Measurements from ENCODE around the gene FXYD2.
"Not testable (repeated sequence)": the region's sequence is repeated elsewhere in the genome, so short reads cannot be mapped to it uniquely, and the experiment has no call there.

The FXYD2 gene

GRCh38 chr11:117824571-117825537, at the start of gene FXYD2:
TSS of gene FXYD2 (minus strand) at chr11:117824744. CDS start at chr11:117824678, 66 bp downstream.
- DNase-seq: peak; percentile 29

GRCh38 chr11:117873828-117874125, 49.2 kb upstream of the FXYD2 start:
- DNase-seq: no peak

- DNase-seq: no peak
These were observed 48.7 kb upstream of the FXYD2 start for GRCh38 chr11:117872975-117873827.

GRCh38 chr11:117872420-117872961, 47.9 kb upstream of the FXYD2 start:
- no peak for DNase-seq

GRCh38 chr11:117871784-117872183, 47.2 kb upstream of the FXYD2 start:
- DNase-seq: no peak

- no peak for DNase-seq
These were observed 46.6 kb upstream of the FXYD2 start for GRCh38 chr11:117871160-117871559.

- peak; percentile 25 for DNase-seq
These were observed 45.8 kb upstream of the FXYD2 start for GRCh38 chr11:117870103-117870952.

- no peak for DNase-seq
These were observed 45.1 kb upstream of the FXYD2 start for GRCh38 chr11:117869604-117870003.

- DNase-seq: peak; percentile 63
These were observed 44.4 kb upstream of the FXYD2 start for GRCh38 chr11:117868815-117869561.

GRCh38 chr11:117868088-117868487, 43.5 kb upstream of the FXYD2 start:
- no peak for DNase-seq

- DNase-seq: no peak
These were observed 42.0 kb upstream of the FXYD2 start for GRCh38 chr11:117866526-117866925.

GRCh38 chr11:117865546-117865945, 41.0 kb upstream of the FXYD2 start:
- not testable (repeated sequence) for DNase-seq

GRCh38 chr11:117863383-117863782, 38.8 kb upstream of the FXYD2 start:
- DNase-seq: no peak

- DNase-seq: no peak
These were observed 38.2 kb upstream of the FXYD2 start for GRCh38 chr11:117862753-117863152.

- no peak for DNase-seq
These were observed 37.6 kb upstream of the FXYD2 start for GRCh38 chr11:117862019-117862725.

GRCh38 chr11:117861151-117862018, 36.8 kb upstream of the FXYD2 start:
- DNase-seq: peak; percentile 80

- no peak for DNase-seq
These were observed 35.6 kb upstream of the FXYD2 start for GRCh38 chr11:117860139-117860538.

GRCh38 chr11:117859488-117860112, 35.1 kb upstream of the FXYD2 start:
- DNase-seq: no peak

- DNase-seq: no peak
These were observed 34.5 kb upstream of the FXYD2 start for GRCh38 chr11:117859061-117859460.

Data from NCI-H2029 (cell line).